ENCODE results near the gene ZFPM1.
"Not testable (repeated sequence)": the region's sequence is repeated elsewhere in the genome, so short reads cannot be mapped to it uniquely, and the experiment has no call there.

DNA sequence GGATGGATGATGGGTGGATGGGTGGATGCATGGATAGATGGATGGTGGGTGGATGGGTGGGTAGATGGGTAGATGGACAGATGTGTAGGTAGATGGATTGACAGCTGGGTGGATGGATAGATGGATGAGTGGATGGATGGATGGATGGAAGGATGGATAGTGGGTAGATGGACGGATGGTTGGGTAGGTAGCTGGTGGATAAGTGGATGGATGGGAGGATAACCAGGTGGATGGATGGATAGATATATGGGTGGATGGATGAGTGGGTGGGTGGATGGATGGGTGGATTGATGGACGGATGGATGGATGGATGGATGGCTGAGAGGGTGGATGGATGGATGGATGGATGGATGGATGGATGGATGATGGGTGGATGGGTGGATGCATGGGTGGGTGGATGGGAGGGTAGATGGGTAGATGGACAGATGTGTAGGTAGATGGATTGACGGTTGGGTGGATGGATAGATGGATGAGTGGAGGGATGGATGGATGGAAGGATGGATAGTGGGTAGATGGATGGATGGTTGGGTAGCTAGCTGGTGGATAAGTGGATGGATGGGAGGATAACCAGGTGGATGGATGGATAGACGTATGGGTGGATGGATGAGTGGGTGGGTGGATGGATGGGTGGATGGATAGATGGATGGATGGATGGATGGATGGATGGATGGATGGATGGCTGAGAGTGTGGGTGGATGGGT is 65.5 kb downstream of the ZFPM1 start:
- TF ChIP-seq, protein P1, sequence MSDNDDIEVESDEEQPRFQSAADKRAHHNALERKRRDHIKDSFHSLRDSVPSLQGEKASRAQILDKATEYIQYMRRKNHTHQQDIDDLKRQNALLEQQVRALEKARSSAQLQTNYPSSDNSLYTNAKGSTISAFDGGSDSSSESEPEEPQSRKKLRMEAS (IDR thresholded peaks at IDR 0.05) = not testable (repeated sequence)
- TF ChIP-seq RNF2 (IDR thresholded peaks at IDR 0.05; ENCODE audit: borderline replicate concordance, low read depth, low read length, missing control alignments, poor library complexity, severe bottlenecking); KDM1A (IDR thresholded peaks at IDR 0.05; ENCODE audit: borderline replicate concordance, low read length); POLR2AphosphoS5 (IDR thresholded peaks at IDR 0.05; ENCODE audit: low read depth, low read length); TCF12 (IDR thresholded peaks at IDR 0.05; ENCODE audit: low read depth, low read length): not testable (repeated sequence)
- TF ChIP-seq, protein P2, sequence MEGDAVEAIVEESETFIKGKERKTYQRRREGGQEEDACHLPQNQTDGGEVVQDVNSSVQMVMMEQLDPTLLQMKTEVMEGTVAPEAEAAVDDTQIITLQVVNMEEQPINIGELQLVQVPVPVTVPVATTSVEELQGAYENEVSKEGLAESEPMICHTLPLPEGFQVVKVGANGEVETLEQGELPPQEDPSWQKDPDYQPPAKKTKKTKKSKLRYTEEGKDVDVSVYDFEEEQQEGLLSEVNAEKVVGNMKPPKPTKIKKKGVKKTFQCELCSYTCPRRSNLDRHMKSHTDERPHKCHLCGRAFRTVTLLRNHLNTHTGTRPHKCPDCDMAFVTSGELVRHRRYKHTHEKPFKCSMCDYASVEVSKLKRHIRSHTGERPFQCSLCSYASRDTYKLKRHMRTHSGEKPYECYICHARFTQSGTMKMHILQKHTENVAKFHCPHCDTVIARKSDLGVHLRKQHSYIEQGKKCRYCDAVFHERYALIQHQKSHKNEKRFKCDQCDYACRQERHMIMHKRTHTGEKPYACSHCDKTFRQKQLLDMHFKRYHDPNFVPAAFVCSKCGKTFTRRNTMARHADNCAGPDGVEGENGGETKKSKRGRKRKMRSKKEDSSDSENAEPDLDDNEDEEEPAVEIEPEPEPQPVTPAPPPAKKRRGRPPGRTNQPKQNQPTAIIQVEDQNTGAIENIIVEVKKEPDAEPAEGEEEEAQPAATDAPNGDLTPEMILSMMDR (IDR thresholded peaks at IDR 0.05; ENCODE audit: control extremely low read depth in 1 of 3, insufficient read depth in 1 of 3, low read depth in 1 of 3, low read length in 3 of 3) = not testable (repeated sequence)
